ENCODE measurements around the gene LEF1.
"Not testable (repeated sequence)": the region's sequence is repeated elsewhere in the genome, so short reads cannot be mapped to it uniquely, and the experiment has no call there.

The LEF1 gene

DNA sequence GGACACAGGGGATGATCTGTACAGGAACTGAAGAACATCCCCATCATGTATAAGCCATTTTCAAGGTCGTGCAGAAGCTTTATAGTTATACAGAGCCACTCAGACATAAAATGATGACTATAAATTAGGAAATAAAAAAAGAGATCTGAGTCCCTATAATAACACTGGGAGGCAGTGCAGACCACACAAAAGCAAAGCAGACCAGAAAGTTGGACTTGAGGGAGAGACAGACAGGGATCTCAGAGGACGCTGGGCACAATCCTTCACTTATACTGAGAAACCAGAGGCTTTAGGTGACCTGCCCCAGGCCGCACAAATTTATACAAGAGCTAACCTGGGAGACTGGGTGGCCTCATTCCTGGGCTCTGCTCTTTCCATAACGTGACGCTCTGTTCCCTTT, 108.6 kb downstream of the LEF1 start:
- Mint-ChIP-seq H3K27ac (no peak overlapping the region), H3K9me3 (no peaks in the 10 kb centered on the region)

GRCh38 chr4:108058685-108059440, 109.9 kb downstream of the LEF1 start:
- Mint-ChIP-seq H3K4me1 (ENCODE audit: low read depth) (peaks cover 42% of the 10 kb centered on the region), H3K4me3 (no peak overlapping the region), H3K27me3 (ENCODE audit: low read depth) (no peaks in the 10 kb centered on the region), H3K9me3 (no peaks in the 10 kb centered on the region), H3K36me3 (ENCODE audit: low read depth) (peaks cover 43% of the 10 kb centered on the region), H3K27ac (no peak overlapping the region)

More for the DNA sequence above, 108.6 kb downstream of the LEF1 start:
- Mint-ChIP-seq H3K4me3 (no peak overlapping the region), H3K36me3 (ENCODE audit: low read depth) (peaks cover 50% of the 10 kb centered on the region), H3K4me1 (ENCODE audit: low read depth) (peaks cover 42% of the 10 kb centered on the region), H3K27me3 (ENCODE audit: low read depth) (no peaks in the 10 kb centered on the region)

DNA sequence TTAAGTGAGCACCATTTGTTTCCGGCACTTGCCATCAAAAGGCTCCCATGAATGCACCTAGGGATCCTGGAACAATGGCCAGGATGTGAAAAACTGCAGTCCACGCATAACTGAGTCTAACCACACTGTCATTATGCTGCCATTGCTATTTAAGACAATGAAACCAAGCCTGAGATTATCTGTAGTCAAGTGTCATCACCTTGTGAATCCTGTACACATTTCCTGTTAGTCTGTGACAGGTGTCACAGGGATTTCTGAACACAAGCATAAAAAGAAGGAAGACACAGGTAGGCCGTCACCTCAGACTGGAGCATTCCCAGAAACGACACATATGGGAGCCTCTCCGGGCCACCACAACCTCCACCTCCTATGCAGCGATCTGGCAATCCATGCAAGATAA, 112.3 kb downstream of the LEF1 start:
- H3K4me3 Mint-ChIP-seq = no peak overlapping the region
- no peaks in the 10 kb centered on the region for H3K9me3 Mint-ChIP-seq
- peaks cover 41% of the 10 kb centered on the region for H3K36me3 Mint-ChIP-seq (ENCODE audit: low read depth)
- H3K27ac Mint-ChIP-seq = no peak overlapping the region
- no peaks in the 10 kb centered on the region for H3K27me3 Mint-ChIP-seq (ENCODE audit: low read depth)
- H3K4me1 Mint-ChIP-seq (ENCODE audit: low read depth) = peaks cover 52% of the 10 kb centered on the region

- Mint-ChIP-seq H3K36me3 (ENCODE audit: low read depth) (peaks cover 41% of the 10 kb centered on the region), H3K27ac (no peak overlapping the region)
Measured at GRCh38 chr4:108055787-108056186, 112.9 kb downstream of the LEF1 start.

DNA sequence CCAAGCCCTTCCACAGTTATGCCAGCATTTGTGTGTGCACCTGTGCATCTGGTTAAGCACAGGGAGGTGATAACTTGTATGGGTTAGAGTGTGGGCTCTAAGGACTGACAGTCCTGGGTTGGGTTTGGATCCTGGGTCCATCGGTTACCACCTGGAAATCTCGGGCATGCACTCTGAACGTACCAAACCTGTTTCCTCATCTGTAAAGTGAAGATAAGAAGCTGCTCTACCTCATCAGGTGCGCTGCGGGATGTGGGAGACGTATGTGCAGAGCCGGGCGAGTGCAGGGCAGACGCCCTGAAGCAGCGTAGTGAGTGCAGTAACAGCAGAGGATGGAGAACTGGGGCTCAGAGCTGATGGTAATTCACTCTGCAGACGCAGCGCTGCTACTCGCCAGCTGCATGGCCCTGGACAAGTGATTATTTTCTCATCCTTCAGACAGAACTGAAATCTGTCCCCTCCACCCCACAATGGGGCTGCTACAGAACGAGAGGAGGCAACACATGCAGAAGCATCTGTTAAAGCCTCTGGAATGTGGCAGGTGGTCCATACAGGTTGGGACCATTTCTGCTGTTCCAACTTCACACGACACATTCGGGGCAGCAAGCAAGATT, 114.6 kb downstream of the LEF1 start:
- Mint-ChIP-seq H3K27ac (peak overlapping the region; percentile 52), H3K4me3 (peak overlapping the region; percentile 45), H3K36me3 (ENCODE audit: low read depth) (peaks cover 38% of the 10 kb centered on the region), H3K27me3 (ENCODE audit: low read depth) (no peaks in the 10 kb centered on the region), H3K4me1 (ENCODE audit: low read depth) (peaks cover 68% of the 10 kb centered on the region), H3K9me3 (no peaks in the 10 kb centered on the region)

More at GRCh38 chr4:108055787-108056186, 112.9 kb downstream of the LEF1 start:
- no peaks in the 10 kb centered on the region for H3K9me3 Mint-ChIP-seq
- no peak overlapping the region for H3K4me3 Mint-ChIP-seq
- H3K27me3 Mint-ChIP-seq (ENCODE audit: low read depth) = no peaks in the 10 kb centered on the region
- H3K4me1 Mint-ChIP-seq (ENCODE audit: low read depth) = peaks cover 53% of the 10 kb centered on the region

DNA sequence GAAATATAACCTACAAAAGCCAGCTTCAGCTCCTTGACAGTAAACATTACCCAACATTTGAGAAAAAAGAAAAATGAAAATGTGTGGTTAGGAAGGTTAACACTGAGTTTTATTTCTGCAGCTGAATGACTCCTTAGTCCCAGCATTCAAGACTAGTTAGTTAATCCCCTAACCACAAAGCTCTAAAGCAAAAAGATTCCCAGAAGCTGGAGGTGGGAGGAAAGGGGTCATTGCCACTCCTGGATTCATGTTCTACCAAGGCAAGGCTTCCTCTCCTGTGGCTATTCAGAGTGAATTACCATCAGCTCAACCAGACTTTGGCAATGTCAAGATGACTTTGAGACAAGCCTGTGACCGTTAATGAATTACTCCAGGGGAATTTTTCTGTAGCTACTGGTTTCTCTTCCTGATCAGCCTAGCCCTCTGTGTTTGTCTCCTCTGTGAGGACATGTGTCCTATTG, 115.5 kb downstream of the LEF1 start:
- Mint-ChIP-seq H3K27ac (peak overlapping the region; percentile 52), H3K27me3 (ENCODE audit: low read depth) (no peaks in the 10 kb centered on the region), H3K4me3 (peak overlapping the region; percentile 45), H3K4me1 (ENCODE audit: low read depth) (peaks cover 70% of the 10 kb centered on the region), H3K9me3 (no peaks in the 10 kb centered on the region), H3K36me3 (ENCODE audit: low read depth) (peaks cover 39% of the 10 kb centered on the region)

GRCh38 chr4:108052558-108053120, 116.1 kb downstream of the LEF1 start:
- Mint-ChIP-seq H3K4me1 (ENCODE audit: low read depth) (peaks cover 72% of the 10 kb centered on the region), H3K9me3 (no peaks in the 10 kb centered on the region), H3K27ac (peak overlapping the region; percentile 52), H3K27me3 (ENCODE audit: low read depth) (no peaks in the 10 kb centered on the region), H3K4me3 (peak overlapping the region; percentile 4), H3K36me3 (ENCODE audit: low read depth) (peaks cover 42% of the 10 kb centered on the region)

- Mint-ChIP-seq H3K36me3 (ENCODE audit: low read depth) (peaks cover 47% of the 10 kb centered on the region), H3K27ac (peak overlapping the region; percentile 98), H3K9me3 (no peaks in the 10 kb centered on the region), H3K4me3 (no peak overlapping the region), H3K27me3 (ENCODE audit: low read depth) (no peaks in the 10 kb centered on the region), H3K4me1 (ENCODE audit: low read depth) (peaks cover 63% of the 10 kb centered on the region)
Measured at GRCh38 chr4:108051343-108051742, 117.4 kb downstream of the LEF1 start.

GRCh38 chr4:108050166-108051111, 118.3 kb downstream of the LEF1 start:
- not testable (repeated sequence) for H3K27me3 Mint-ChIP-seq (ENCODE audit: low read depth); H3K9me3 Mint-ChIP-seq
- Mint-ChIP-seq H3K36me3 (ENCODE audit: low read depth) (peaks cover 53% of the 10 kb centered on the region), H3K27ac (peak overlapping the region; percentile 98), H3K4me3 (peak overlapping the region; percentile 85), H3K4me1 (ENCODE audit: low read depth) (peaks cover 64% of the 10 kb centered on the region)

- H3K4me1 Mint-ChIP-seq (ENCODE audit: low read depth) = peaks cover 69% of the 10 kb centered on the region
- H3K36me3 Mint-ChIP-seq (ENCODE audit: low read depth) = peaks cover 59% of the 10 kb centered on the region
- no peaks in the 10 kb centered on the region for H3K9me3 Mint-ChIP-seq
- no peaks in the 10 kb centered on the region for H3K27me3 Mint-ChIP-seq (ENCODE audit: low read depth)
- peak overlapping the region; percentile 98 for H3K27ac Mint-ChIP-seq
- peak overlapping the region; percentile 85 for H3K4me3 Mint-ChIP-seq
Measured at GRCh38 chr4:108049406-108049805, 119.3 kb downstream of the LEF1 start.

DNA sequence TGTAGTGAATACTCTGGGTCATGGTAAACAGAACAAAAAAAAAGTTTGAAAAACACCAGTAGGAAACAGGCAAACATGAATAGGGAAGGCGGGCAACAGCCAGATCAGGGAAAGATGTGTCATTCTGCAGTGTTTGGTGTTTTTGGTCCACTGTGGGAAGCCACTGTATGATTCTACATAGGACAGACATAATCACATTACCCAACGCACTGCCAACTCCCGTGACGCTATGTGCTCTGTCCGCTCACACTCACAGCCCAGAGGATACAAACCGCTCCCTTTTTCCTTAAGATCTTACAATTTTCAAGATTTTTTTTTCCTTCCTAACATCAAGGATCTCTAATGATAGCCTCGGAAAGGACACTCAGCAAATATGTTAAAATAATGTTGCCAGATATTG, 119.7 kb downstream of the LEF1 start:
- H3K27ac Mint-ChIP-seq = peak overlapping the region; percentile 98
- peaks cover 56% of the 10 kb centered on the region for H3K36me3 Mint-ChIP-seq (ENCODE audit: low read depth)
- H3K9me3 Mint-ChIP-seq = no peaks in the 10 kb centered on the region
- H3K4me3 Mint-ChIP-seq = peak overlapping the region; percentile 85
- peaks cover 68% of the 10 kb centered on the region for H3K4me1 Mint-ChIP-seq (ENCODE audit: low read depth)
- H3K27me3 Mint-ChIP-seq (ENCODE audit: low read depth) = no peaks in the 10 kb centered on the region

GRCh38 chr4:108048157-108048556, 120.6 kb downstream of the LEF1 start:
- Mint-ChIP-seq H3K27ac (no peak overlapping the region), H3K4me1 (ENCODE audit: low read depth) (peaks cover 67% of the 10 kb centered on the region), H3K27me3 (ENCODE audit: low read depth) (no peaks in the 10 kb centered on the region), H3K36me3 (ENCODE audit: low read depth) (peaks cover 53% of the 10 kb centered on the region), H3K9me3 (no peaks in the 10 kb centered on the region), H3K4me3 (no peak overlapping the region)

DNA sequence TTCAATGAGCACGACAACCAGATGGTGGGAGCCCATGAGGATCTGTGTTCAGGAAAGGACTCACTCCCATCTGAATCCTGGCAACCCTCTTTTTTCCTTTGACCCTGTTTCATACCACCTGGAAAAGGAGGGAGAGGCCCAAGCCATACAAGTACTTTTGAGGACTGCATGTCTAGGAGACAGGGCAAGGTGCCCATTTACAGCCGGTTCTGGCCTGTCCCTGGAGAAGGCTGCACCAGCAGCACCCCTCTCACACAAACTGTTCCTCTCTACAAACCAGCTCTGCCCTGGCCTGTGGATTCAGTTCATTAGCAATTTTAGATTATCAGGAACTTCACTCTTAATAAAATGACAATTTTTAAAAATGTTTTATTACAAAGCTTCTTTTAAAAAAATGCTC, 121.5 kb downstream of the LEF1 start:
- Mint-ChIP-seq H3K4me3 (no peak overlapping the region), H3K27me3 (ENCODE audit: low read depth) (no peaks in the 10 kb centered on the region), H3K9me3 (no peaks in the 10 kb centered on the region), H3K27ac (no peak overlapping the region), H3K4me1 (ENCODE audit: low read depth) (peaks cover 61% of the 10 kb centered on the region), H3K36me3 (ENCODE audit: low read depth) (peaks cover 47% of the 10 kb centered on the region)

GRCh38 chr4:108045687-108046024, 123.1 kb downstream of the LEF1 start:
- Mint-ChIP-seq H3K4me1 (ENCODE audit: low read depth) (peaks cover 49% of the 10 kb centered on the region), H3K36me3 (ENCODE audit: low read depth) (peaks cover 43% of the 10 kb centered on the region), H3K4me3 (no peak overlapping the region)

More at GRCh38 chr4:108045687-108046024, 123.1 kb downstream of the LEF1 start:
- Mint-ChIP-seq H3K27ac (peak overlapping the region; percentile 39), H3K9me3 (no peaks in the 10 kb centered on the region), H3K27me3 (ENCODE audit: low read depth) (no peaks in the 10 kb centered on the region)
